Thoracic aorta (tissue), 2 donors: ENCODE data around the gene RASGRP2. TPM values are rescaled to one million over a fixed set of nuclear protein-coding genes. Genes with fewer than 3 reads are reported as not detected.

Experiments
- ATAC-seq: fragments of 150-250 bp; one replicate; pipeline ENCODE4 v1.8.0; 2017; ENCODE audit warnings: low read depth; ENCODE audit not compliant: insufficient number of reproducible peaks, low FRiP score
- DNase-seq: peaks from one replicate; pipeline ENCODE4 v3.0.0-alpha.2; 2020; ENCODE audit warnings: low spot score
- H3K27ac ChIP-seq, 2 donors: fragments of 200-600 bp; sonication (generic); 1 replicate in 1 of 2; 2 replicates in 1 of 2; pipeline ENCODE4 v1.5.1; 2016; ENCODE audit warnings: mild to moderate bottlenecking in 2 of 2, moderate library complexity in 2 of 2
- H3K27me3 ChIP-seq: fragments of 200-600 bp; sonication (generic); replicated peaks from 2 replicates; pipeline ENCODE4 v1.6.0; 2016; ENCODE audit warnings: mild to moderate bottlenecking; ENCODE audit not compliant: insufficient read depth
- H3K36me3 ChIP-seq: fragments of 200-600 bp; sonication (generic); one replicate; pipeline ENCODE4 v1.5.1; 2016
- H3K4me1 ChIP-seq, 2 donors: fragments of 200-600 bp; sonication (generic); 1 replicate in 1 of 2; 2 replicates in 1 of 2; pipeline versions ENCODE4 v1.5.1 to v1.6.0; 2016; ENCODE audit warnings: low read depth in 2 of 2, mild to moderate bottlenecking in 1 of 2; ENCODE audit not compliant: control insufficient read depth in 1 of 2
- H3K4me3 ChIP-seq: fragments of 200-600 bp; sonication (generic); 2 replicates; pipeline ENCODE4 v1.5.1; 2016; ENCODE audit warnings: mild to moderate bottlenecking
- H3K9me3 ChIP-seq: fragments of 200-600 bp; sonication (generic); 2 replicates; pipeline ENCODE4 v1.5.1; 2016
- CTCF ChIP-seq: fragments of 200-600 bp; sonication (generic); IDR thresholded peaks from one replicate; pipeline ENCODE4 v1.5.1; 2019; ENCODE audit warnings: antibody characterized with exemption
- total RNA-seq, 2 donors: library from RNA; depleted of rRNA; stranded (reverse); fragments of >200 nt; gene quantifications; one replicate each; pipeline versions ENCODE4 v1.1.0 to v1.2.3, GENCODE V29; 2016

Gene RASGRP2
- total RNA-seq, 2 donors from 2014 or later = 78.4 to 89.1 TPM

- H3K9me3 ChIP-seq = no peaks in the 10 kb centered on the region
- H3K4me3 ChIP-seq = no peak overlapping the region
- H3K27me3 ChIP-seq = no peaks in the 10 kb centered on the region
- TF ChIP-seq CTCF = no peak
- no peaks in the 10 kb centered on the region for H3K4me1 ChIP-seq
- ATAC-seq (no peak), DNase-seq (no peak)
- H3K27ac ChIP-seq = no peak overlapping the region
- H3K36me3 ChIP-seq = no peaks in the 10 kb centered on the region
Observed at GRCh38 chr11:64694821-64695365, 49.0 kb downstream of the RASGRP2 start.

GRCh38 chr11:64694026-64694755, 49.8 kb downstream of the RASGRP2 start:
- Histone ChIP-seq H3K36me3 (no peaks in the 10 kb centered on the region), H3K9me3 (no peaks in the 10 kb centered on the region), H3K27ac (no peak overlapping the region), H3K4me3 (no peak overlapping the region), H3K27me3 (no peaks in the 10 kb centered on the region), H3K4me1 (no peaks in the 10 kb centered on the region)
- ATAC-seq = no peak
- DNase-seq = no peak
- no peak for TF ChIP-seq CTCF

GRCh38 chr11:64692764-64693331, 51.1 kb downstream of the RASGRP2 start:
- H3K4me3 ChIP-seq = no peak overlapping the region
- no peaks in the 10 kb centered on the region for H3K36me3 ChIP-seq
- ATAC-seq (no peak), DNase-seq (no peak)
- no peak for TF ChIP-seq CTCF
- no peaks in the 10 kb centered on the region for H3K27me3 ChIP-seq
- no peak overlapping the region for H3K27ac ChIP-seq
- H3K9me3 ChIP-seq = no peaks in the 10 kb centered on the region
- peaks cover 4 to 13% of the 10 kb centered on the region in 2 donors for H3K4me1 ChIP-seq

- Histone ChIP-seq H3K9me3 (no peaks in the 10 kb centered on the region), H3K36me3 (no peaks in the 10 kb centered on the region), H3K4me1 (peaks cover 17 to 26% of the 10 kb centered on the region in 2 donors), H3K27ac (no peak overlapping the region), H3K27me3 (no peaks in the 10 kb centered on the region), H3K4me3 (no peak overlapping the region)
- ATAC-seq (no peak), DNase-seq (no peak)
- no peak for TF ChIP-seq CTCF
Observed at GRCh38 chr11:64691543-64691942, 52.4 kb downstream of the RASGRP2 start.

- H3K4me3 ChIP-seq = no peak overlapping the region
- H3K27me3 ChIP-seq = no peaks in the 10 kb centered on the region
- ATAC-seq = no peak
- peaks cover 18 to 30% of the 10 kb centered on the region in 2 donors for H3K4me1 ChIP-seq
- no peak overlapping the region for H3K27ac ChIP-seq
- no peaks in the 10 kb centered on the region for H3K9me3 ChIP-seq
- no peak for TF ChIP-seq CTCF
- no peak for DNase-seq
- no peaks in the 10 kb centered on the region for H3K36me3 ChIP-seq
Observed at GRCh38 chr11:64690235-64690634, 53.7 kb downstream of the RASGRP2 start.
